Left lung (tissue), 10 donors: ENCODE results near the gene SNX5. TPM values are rescaled to one million over a fixed set of nuclear protein-coding genes. Genes with fewer than 3 reads are reported as not detected.

Experiments used
- ATAC-seq: fragments of 200-7000 bp; cut with Tn5 transposase; one replicate; pipeline ENCODE4 v1.9.1; 2020; ENCODE audit warnings: moderate library complexity
- DNase-seq, 4 donors: peaks; one replicate each; pipeline ENCODE4 v3.0.0-alpha.2; 2013 to 2020
- H3K27ac ChIP-seq, 2 donors: fragments of 200-600 bp; sonication (generic) in 1 of 2; one replicate each; pipeline versions ENCODE4 v1.5.0 to v1.8.0; 2020 to 2021
- H3K27me3 ChIP-seq, 2 donors: fragments of 200-600 bp; sonication (generic) in 1 of 2; one replicate each; pipeline versions ENCODE4 v1.5.0 to v1.8.0; 2020 to 2021
- H3K36me3 ChIP-seq, 2 donors: fragments of 200-600 bp; sonication (generic) in 1 of 2; one replicate each; pipeline versions ENCODE4 v1.5.0 to v1.8.0; 2020 to 2021
- H3K4me1 ChIP-seq, 2 donors: fragments of 200-600 bp; one replicate each; pipeline ENCODE4 v1.8.0; 2021
- H3K4me3 ChIP-seq, 2 donors: fragments of 200-600 bp; sonication (generic) in 1 of 2; one replicate each; pipeline versions ENCODE4 v1.5.0 to v1.8.0; 2020 to 2021; ENCODE audit warnings: mild to moderate bottlenecking in 1 of 2
- H3K9me3 ChIP-seq, 2 donors: fragments of 200-600 bp; sonication (generic) in 1 of 2; one replicate each; pipeline versions ENCODE4 v1.5.0 to v1.8.0; 2020 to 2021
- intact Hi-C, 2 donors: fragments of 100-400 bp; cut with DNase I; formaldehyde crosslinking; loops; one replicate each; pipeline versions ENCODE4 v1.11.2 to v1.14.2; 2022
- polyA plus RNA-seq, 6 donors: library from polyadenylated mRNA; unstranded; fragments of 120-200 nt; gene quantifications; one replicate each; pipeline ENCODE4 v1.2.1, GENCODE V29; 2013; ENCODE audit not compliant: insufficient read length in 6 of 6
- total RNA-seq, 2 donors: library from RNA; stranded (reverse); fragmentation: NEBNext Ultra II Directional; extraction: Animal tissue kit (Norgen Biotek cat#: 25700); gene quantifications; one replicate each; pipeline ENCODE4 v1.2.1, GENCODE V29; 2021
- TF ChIP-seq, protein P1 (sequence below), 2 donors: fragments of 200-600 bp; sonication (generic) in 1 of 2; IDR thresholded peaks; one replicate each; pipeline versions ENCODE4 v1.5.0 to v1.8.0; 2021; ENCODE audit warnings: antibody characterized with exemption in 2 of 2
- donor health status: DM: no; HTN: yes; CAD: no.
- donor health status: DM: no; HTN: no; CAD: no.

SNX5 gene
- total and polyA plus RNA-seq, 8 donors, result 82.0 to 312 (median 247) TPM

- intact Hi-C loops, result no loop called here
- TF ChIP-seq, protein P1, sequence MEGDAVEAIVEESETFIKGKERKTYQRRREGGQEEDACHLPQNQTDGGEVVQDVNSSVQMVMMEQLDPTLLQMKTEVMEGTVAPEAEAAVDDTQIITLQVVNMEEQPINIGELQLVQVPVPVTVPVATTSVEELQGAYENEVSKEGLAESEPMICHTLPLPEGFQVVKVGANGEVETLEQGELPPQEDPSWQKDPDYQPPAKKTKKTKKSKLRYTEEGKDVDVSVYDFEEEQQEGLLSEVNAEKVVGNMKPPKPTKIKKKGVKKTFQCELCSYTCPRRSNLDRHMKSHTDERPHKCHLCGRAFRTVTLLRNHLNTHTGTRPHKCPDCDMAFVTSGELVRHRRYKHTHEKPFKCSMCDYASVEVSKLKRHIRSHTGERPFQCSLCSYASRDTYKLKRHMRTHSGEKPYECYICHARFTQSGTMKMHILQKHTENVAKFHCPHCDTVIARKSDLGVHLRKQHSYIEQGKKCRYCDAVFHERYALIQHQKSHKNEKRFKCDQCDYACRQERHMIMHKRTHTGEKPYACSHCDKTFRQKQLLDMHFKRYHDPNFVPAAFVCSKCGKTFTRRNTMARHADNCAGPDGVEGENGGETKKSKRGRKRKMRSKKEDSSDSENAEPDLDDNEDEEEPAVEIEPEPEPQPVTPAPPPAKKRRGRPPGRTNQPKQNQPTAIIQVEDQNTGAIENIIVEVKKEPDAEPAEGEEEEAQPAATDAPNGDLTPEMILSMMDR (IDR thresholded peaks at IDR 0.05), result no peak
- H3K4me3 ChIP-seq, result no peak overlapping the region
- no peaks in the 10 kb centered on the region for H3K9me3 ChIP-seq
- no peak overlapping the region for H3K27ac ChIP-seq
- ATAC-seq, result peak; percentile 57
- H3K4me1 ChIP-seq, result peaks cover 0 to 5% of the 10 kb centered on the region in 2 donors
- no peaks in the 10 kb centered on the region for H3K27me3 ChIP-seq
- peaks cover 0 to 35% of the 10 kb centered on the region in 2 donors for H3K36me3 ChIP-seq
- DNase-seq, result no peak
These were observed 16.9 kb upstream of the SNX5 start for GRCh38 chr20:17985388-17986018.

- no peak for ATAC-seq
- H3K27me3 ChIP-seq, result no peaks in the 10 kb centered on the region
- H3K27ac ChIP-seq, result no peak overlapping the region
- H3K4me3 ChIP-seq, result no peak overlapping the region
- intact Hi-C loops, result no loop called here
- TF ChIP-seq, protein P1 (IDR thresholded peaks at IDR 0.05), result no peak
- H3K36me3 ChIP-seq, result peaks cover 0 to 29% of the 10 kb centered on the region in 2 donors
- peaks cover 12 to 29% of the 10 kb centered on the region in 2 donors for H3K4me1 ChIP-seq
- no peak for DNase-seq
- H3K9me3 ChIP-seq, result no peaks in the 10 kb centered on the region
These were observed 7.7 kb upstream of the SNX5 start for GRCh38 chr20:17976305-17976704.

DNA sequence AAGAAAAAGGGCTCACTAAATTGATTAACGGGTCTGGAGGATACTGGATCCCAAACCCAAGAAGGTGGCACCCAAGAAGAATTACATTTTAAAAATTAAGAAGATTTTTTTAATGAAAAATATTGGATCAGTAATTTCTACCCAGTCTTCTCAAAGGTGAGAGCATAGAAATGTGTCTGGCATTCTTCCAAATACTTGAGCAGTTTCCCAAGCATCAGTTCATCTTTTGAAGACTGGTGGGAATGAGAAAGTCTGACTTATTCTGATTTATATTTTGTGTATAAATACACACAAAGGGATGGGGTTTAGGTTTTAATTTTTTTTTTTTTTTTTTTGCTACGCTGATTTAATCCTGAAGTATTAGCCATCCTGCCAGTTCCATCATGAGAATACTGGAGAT lies 3.5 kb upstream of the SNX5 start:
- intact Hi-C loops, result no loop called here
- DNase-seq (no peak), ATAC-seq (no peak)
- TF ChIP-seq, protein P1 (IDR thresholded peaks at IDR 0.05), result no peak
- no peak overlapping the region for H3K27ac ChIP-seq
- peak overlapping the region in 1 of 2 donors; percentile 96 for H3K4me3 ChIP-seq
- H3K27me3 ChIP-seq, result no peaks in the 10 kb centered on the region
- peaks cover 0 to 16% of the 10 kb centered on the region in 2 donors for H3K36me3 ChIP-seq
- H3K4me1 ChIP-seq, result peaks cover 22 to 53% of the 10 kb centered on the region in 2 donors
- H3K9me3 ChIP-seq, result no peaks in the 10 kb centered on the region

DNA sequence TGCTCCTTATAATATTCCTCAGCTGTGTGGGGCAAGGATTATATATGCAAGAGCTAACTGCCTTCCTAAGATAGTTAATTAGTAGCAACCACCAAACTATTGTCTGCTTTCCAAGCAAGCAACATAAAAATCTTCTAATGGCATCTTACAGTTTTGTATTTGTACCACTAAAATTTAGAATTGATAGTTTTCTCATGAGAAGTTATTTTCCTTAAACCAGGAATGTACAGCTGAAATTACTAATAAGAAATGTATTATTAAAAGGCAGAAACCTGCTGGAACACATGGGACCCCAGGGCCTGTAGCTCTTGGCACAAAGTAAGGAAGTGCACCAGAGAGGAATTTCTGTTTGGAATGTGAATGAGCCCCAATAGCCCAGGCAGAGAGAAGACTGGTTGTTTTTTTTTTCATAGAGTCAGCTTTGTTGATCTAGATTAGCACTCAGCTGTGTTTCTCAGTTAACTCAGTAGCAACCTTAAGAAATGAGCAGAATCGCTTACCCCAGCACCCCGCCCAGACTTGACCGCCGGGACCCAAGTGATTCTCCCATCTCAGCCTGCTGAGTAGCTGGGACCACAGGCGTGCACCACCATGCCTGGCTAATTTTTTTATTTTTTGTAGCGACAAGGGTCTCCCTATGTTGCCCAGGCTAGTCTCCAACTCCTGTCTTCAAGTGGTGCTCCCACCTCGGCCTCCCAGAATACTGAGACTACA lies 2.9 kb upstream of the SNX5 start:
- ATAC-seq, result no peak
- intact Hi-C loops, result no loop called here
- H3K4me1 ChIP-seq, result peaks cover 26 to 58% of the 10 kb centered on the region in 2 donors
- H3K4me3 ChIP-seq, result peak overlapping the region in 1 of 2 donors; percentile 96
- TF ChIP-seq, protein P1 (IDR thresholded peaks at IDR 0.05), result no peak
- peaks cover 0 to 9% of the 10 kb centered on the region in 2 donors for H3K36me3 ChIP-seq
- no peak for DNase-seq
- no peaks in the 10 kb centered on the region for H3K9me3 ChIP-seq
- H3K27ac ChIP-seq, result peak overlapping the region; percentile 97 to 99
- H3K27me3 ChIP-seq, result no peaks in the 10 kb centered on the region

DNA sequence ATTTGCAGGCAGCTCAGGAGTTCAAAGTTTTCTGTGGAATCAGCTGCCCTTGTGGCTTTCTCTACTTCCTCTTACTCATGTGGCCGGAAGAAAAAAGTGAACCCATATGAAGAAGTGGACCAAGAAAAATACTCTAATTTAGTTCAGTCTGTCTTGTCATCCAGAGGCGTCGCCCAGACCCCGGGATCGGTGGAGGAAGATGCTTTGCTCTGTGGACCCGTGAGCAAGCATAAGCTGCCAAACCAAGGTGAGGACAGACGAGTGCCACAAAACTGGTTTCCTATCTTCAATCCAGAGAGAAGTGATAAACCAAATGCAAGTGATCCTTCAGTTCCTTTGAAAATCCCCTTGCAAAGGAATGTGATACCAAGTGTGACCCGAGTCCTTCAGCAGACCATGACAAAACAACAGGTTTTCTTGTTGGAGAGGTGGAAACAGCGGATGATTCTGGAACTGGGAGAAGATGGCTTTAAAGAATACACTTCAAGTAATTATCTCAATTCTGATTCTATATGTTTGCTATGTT lies 1.4 kb upstream of the SNX5 start:
- peak; percentile 1 for ATAC-seq
- peak overlapping the region; percentile 82 to 96 for H3K4me3 ChIP-seq
- TF ChIP-seq, protein P1 (IDR thresholded peaks at IDR 0.05), result no peak
- DNase-seq, result peak in 1 of 4 donors; percentile 66
- H3K9me3 ChIP-seq, result no peaks in the 10 kb centered on the region
- peaks cover 33 to 71% of the 10 kb centered on the region in 2 donors for H3K4me1 ChIP-seq
- intact Hi-C loops, result no loop called here
- no peaks in the 10 kb centered on the region for H3K27me3 ChIP-seq
- no peaks in the 10 kb centered on the region for H3K36me3 ChIP-seq
- H3K27ac ChIP-seq, result peak overlapping the region; percentile 97 to 99
